ENCODE data around the gene OR52B2. TPM values are rescaled to one million over a fixed set of nuclear protein-coding genes. Genes with fewer than 3 reads are reported as not detected.

The OR52B2 gene
- total RNA-seq = not detected in 2 replicates

DNA sequence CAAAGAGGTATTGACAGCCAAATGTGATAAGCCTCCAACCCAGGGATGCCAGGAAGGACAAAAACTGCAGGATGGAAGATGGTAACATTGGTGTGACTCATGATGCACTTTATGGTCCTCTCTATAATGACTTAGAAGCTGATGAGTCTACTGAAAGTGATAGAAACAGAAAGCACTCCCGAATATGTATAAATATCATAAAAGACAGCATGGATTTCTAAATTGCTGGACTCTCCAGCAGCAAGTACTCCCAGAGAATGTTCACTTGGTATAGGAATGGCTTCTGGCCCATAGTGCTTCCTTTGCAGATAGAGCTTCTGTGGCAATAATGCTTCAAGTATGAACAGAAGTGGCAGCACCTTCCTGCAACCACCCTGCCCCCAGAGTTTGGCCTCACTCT is at the start of gene OR52B2:
TSS of gene OR52B2 (minus strand) at position 101 of the 400 bp plus-strand sequence. CDS start at position 101, 0 bp downstream.

GRCh38 chr11:6205366-6205765 is 35.2 kb upstream of the OR52B2 start, which contains the start of gene C11orf42:
Gene C11orf42, plus strand, starts transcription at chr11:6205557. Its CDS starts 59 bp downstream, at chr11:6205616.

GRCh38 chr11:6199174-6199810 is 29.2 kb upstream of the OR52B2 start, which contains the start of gene OR52W1:
Gene OR52W1, plus strand, starts transcription at chr11:6199224. Its CDS starts 0 bp downstream, at chr11:6199224.

Other genes starting within 250 kb of the OR52B2 start
- gene OR56A3, start 228.1 kb downstream of the OR52B2 start, total RNA-seq = not detected in 2 replicates
- not detected in 2 replicates for gene OR56A5, start 201.8 kb downstream of the OR52B2 start, total RNA-seq
- not detected in 2 replicates for gene OR52L1, start 183.3 kb downstream of the OR52B2 start, total RNA-seq
- gene OR56A4, start 163.4 kb downstream of the OR52B2 start, total RNA-seq = not detected in 2 replicates
- gene OR56A1, start 139.6 kb downstream of the OR52B2 start, total RNA-seq = under 0.01 TPM in 1 of 2 replicates, not detected in the other
- not detected in 2 replicates for gene OR56B4, start 62.6 kb downstream of the OR52B2 start, total RNA-seq
- gene OR52W1, start 28.9 kb upstream of the OR52B2 start, total RNA-seq = not detected in 2 replicates
- not detected in 2 replicates for gene C11orf42, start 35.2 kb upstream of the OR52B2 start, total RNA-seq
- 14.0 and 18.2 TPM in 2 replicates for gene FHIP1B, start 64.3 kb upstream of the OR52B2 start, total RNA-seq
- under 0.01 and 0.07 TPM in 2 replicates for gene CNGA4, start 68.8 kb upstream of the OR52B2 start, total RNA-seq
- gene CCKBR, start 89.5 kb upstream of the OR52B2 start, total RNA-seq = not detected in 2 replicates
- gene CAVIN3, start 150.2 kb upstream of the OR52B2 start, total RNA-seq = 145 and 301 TPM in 2 replicates
- 21.8 and 25.4 TPM in 2 replicates for gene SMPD1, start 220.1 kb upstream of the OR52B2 start, total RNA-seq
- gene APBB1, start 248.8 kb upstream of the OR52B2 start, total RNA-seq = 40.4 and 42.6 TPM in 2 replicates

All from thoracic aorta endothelial cell (primary cell).